Keratinocyte (primary cell): ENCODE measurements around the gene NLRP9. TPM values are rescaled to one million over a fixed set of nuclear protein-coding genes. Genes with fewer than 3 reads are reported as not detected.

Source experiments
- DNase-seq: peaks from one replicate; pipeline ENCODE4 v3.0.0-alpha.2; 2011; ENCODE audit warnings: low read depth, missing footprints, low spot score
- FAIRE-seq: peaks from 2 replicates; lab custom pipeline; 2011; peaks lifted over from hg19 to GRCh38; lab: Jason Lieb, UNC
- H2AFZ ChIP-seq: 2 replicates; pipeline ENCODE4 v1.6.0; 2012; ENCODE audit warnings: low read length, control low read depth, inconsistent platforms; ENCODE audit not compliant: control insufficient read depth
- H3K27ac ChIP-seq: 2 replicates; pipeline ENCODE4 v1.5.1; 2011; ENCODE audit warnings: low read length; ENCODE audit not compliant: control insufficient read depth, insufficient read depth
- H3K27me3 ChIP-seq: 3 replicates; pipeline ENCODE4 v1.6.0; 2011; ENCODE audit warnings: low read length; ENCODE audit not compliant: control insufficient read depth, insufficient read depth; ENCODE audit errors: extremely low read depth
- H3K36me3 ChIP-seq, 2 experiments: 2 replicates in 1 of 2; 3 replicates in 1 of 2; pipeline ENCODE4 v1.5.1; 2011; ENCODE audit warnings: low read length in 2 of 2, mild to moderate bottlenecking in 1 of 2; ENCODE audit not compliant: control insufficient read depth in 2 of 2, insufficient read depth in 2 of 2; ENCODE audit errors: extremely low read depth in 1 of 2
- H3K4me1 ChIP-seq: 3 replicates; pipeline ENCODE4 v1.5.1; 2011; ENCODE audit warnings: low read length; ENCODE audit not compliant: control insufficient read depth, insufficient read depth; ENCODE audit errors: extremely low read depth
- H3K4me2 ChIP-seq: 3 replicates; pipeline ENCODE4 v1.6.0; 2011; ENCODE audit warnings: low read depth, low read length; ENCODE audit not compliant: control insufficient read depth, insufficient read depth; ENCODE audit errors: extremely low read depth
- H3K4me3 ChIP-seq, 3 experiments: fragments of 200-600 bp in 1 of 3; sonication (generic) in 1 of 3; 2 replicates in 2 of 3; 3 replicates in 1 of 3; pipeline ENCODE4 v1.5.1; 2011 to 2016; ENCODE audit warnings: low read length in 3 of 3, mild to moderate bottlenecking in 3 of 3, control low read depth in 2 of 3, inconsistent platforms in 1 of 3, low read depth in 1 of 3, mixed read lengths in 1 of 3, mixed run types in 1 of 3, moderate library complexity in 1 of 3; ENCODE audit not compliant: control insufficient read depth in 2 of 3, insufficient read depth in 2 of 3; ENCODE audit errors: extremely low read depth in 1 of 3
- H3K79me2 ChIP-seq: 2 replicates; pipeline ENCODE4 v1.6.0; 2012; ENCODE audit warnings: low read length; ENCODE audit not compliant: control insufficient read depth, insufficient read depth
- H3K9ac ChIP-seq: 3 replicates; pipeline ENCODE4 v1.6.0; 2011; ENCODE audit warnings: low read length; ENCODE audit not compliant: control insufficient read depth, insufficient read depth; ENCODE audit errors: extremely low read depth
- H3K9me1 ChIP-seq: 3 replicates; pipeline ENCODE4 v1.6.0; 2011; ENCODE audit warnings: low read length; ENCODE audit not compliant: control insufficient read depth, insufficient read depth; ENCODE audit errors: extremely low read depth
- H3K9me3 ChIP-seq: 2 replicates; pipeline ENCODE4 v1.5.1; 2012; ENCODE audit warnings: low read depth, low read length; ENCODE audit not compliant: control insufficient read depth
- H4K20me1 ChIP-seq: 3 replicates; pipeline ENCODE4 v1.6.0; 2011; ENCODE audit warnings: low read length; ENCODE audit not compliant: control insufficient read depth, insufficient read depth; ENCODE audit errors: extremely low read depth
- EZH2 ChIP-seq: IDR thresholded peaks from one replicate; pipeline ENCODE4 v1.6.1; 2012; ENCODE audit warnings: inconsistent platforms, mild to moderate bottlenecking, low read length, moderate library complexity
- dilution Hi-C: fragments of 300-500 bp; cut with MboI; formaldehyde crosslinking; loops from one replicate; pipeline ENCODE4 v1.7.0; 2020; ENCODE audit warnings: low sequenced_read_pairs; ENCODE audit not compliant: extremely low pct_ligation_motif_present
- polyA plus RNA-seq, 5 experiments: library from polyadenylated mRNA; depleted of rRNA in 3 of 5; stranded (reverse) in 3 of 5; stranded (forward) in 1 of 5; unstranded in 1 of 5; fragments of >200 nt; gene quantifications; 1 replicate in 1 of 5; 2 replicates in 3 of 5; 3 replicates in 1 of 5; pipeline versions ENCODE4 v1.2.1 to v1.2.3, GENCODE V29; 2011 to 2012; ENCODE audit warnings: missing spikeins in 2 of 5, low read depth in 1 of 5, low replicate concordance in 1 of 5
- TF ChIP-seq, protein P1 (sequence below), 3 experiments: IDR thresholded peaks in 1 of 3; conservative IDR thresholded peaks in 1 of 3; optimal IDR thresholded peaks in 1 of 3; 2 replicates in 2 of 3; 3 replicates in 1 of 3; pipeline versions ENCODE3 to v1.5.1; 2011; ENCODE audit warnings: low read length in 3 of 3, mild to moderate bottlenecking in 3 of 3, moderate library complexity in 2 of 3, control low read depth in 1 of 3, inconsistent platforms in 1 of 3; ENCODE audit not compliant: insufficient read depth in 2 of 3; ENCODE audit errors: extremely low read depth in 1 of 3

Gene NLRP9
- polyA plus RNA-seq, 1 donor (not counting 4 experiments of a cell fraction or from before 2014, with no cell fraction given): not detected

DNA sequence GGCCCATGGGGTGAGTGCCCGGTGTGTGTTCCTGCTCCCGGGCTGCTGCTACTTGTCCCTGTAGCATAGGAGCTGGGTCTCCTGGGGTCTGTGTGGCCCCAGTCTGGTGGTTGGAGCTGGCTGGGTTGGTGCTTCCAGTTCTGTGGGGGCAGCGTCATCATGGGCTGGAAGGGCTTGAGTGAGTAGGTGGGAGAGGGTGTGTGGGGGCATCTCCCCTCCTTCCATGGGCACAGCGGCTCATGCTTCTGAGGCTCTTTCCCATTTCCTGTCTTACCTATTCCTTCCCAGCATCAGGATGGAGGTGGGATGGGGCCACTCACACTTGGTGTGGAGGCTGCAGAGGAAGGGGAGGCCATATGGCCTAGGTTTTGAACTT is 71.2 kb downstream of the NLRP9 start:
- Histone ChIP-seq H3K79me2 (peaks cover 90% of the 10 kb centered on the region), H4K20me1 (peaks cover 48% of the 10 kb centered on the region), H2AFZ (no peak overlapping the region), H3K27me3 (no peaks in the 10 kb centered on the region), H3K36me3 (peaks cover 54 to 55% of the 10 kb centered on the region in 2 experiments), H3K4me1 (peaks cover 9% of the 10 kb centered on the region), H3K9me3 (no peaks in the 10 kb centered on the region), H3K27ac (no peak overlapping the region), H3K4me2 (no peak overlapping the region), H3K9ac (no peak overlapping the region), H3K9me1 (peaks cover 2% of the 10 kb centered on the region), H3K4me3 (no peak overlapping the region)
- TF ChIP-seq EZH2: no peak
- TF ChIP-seq, protein P1, sequence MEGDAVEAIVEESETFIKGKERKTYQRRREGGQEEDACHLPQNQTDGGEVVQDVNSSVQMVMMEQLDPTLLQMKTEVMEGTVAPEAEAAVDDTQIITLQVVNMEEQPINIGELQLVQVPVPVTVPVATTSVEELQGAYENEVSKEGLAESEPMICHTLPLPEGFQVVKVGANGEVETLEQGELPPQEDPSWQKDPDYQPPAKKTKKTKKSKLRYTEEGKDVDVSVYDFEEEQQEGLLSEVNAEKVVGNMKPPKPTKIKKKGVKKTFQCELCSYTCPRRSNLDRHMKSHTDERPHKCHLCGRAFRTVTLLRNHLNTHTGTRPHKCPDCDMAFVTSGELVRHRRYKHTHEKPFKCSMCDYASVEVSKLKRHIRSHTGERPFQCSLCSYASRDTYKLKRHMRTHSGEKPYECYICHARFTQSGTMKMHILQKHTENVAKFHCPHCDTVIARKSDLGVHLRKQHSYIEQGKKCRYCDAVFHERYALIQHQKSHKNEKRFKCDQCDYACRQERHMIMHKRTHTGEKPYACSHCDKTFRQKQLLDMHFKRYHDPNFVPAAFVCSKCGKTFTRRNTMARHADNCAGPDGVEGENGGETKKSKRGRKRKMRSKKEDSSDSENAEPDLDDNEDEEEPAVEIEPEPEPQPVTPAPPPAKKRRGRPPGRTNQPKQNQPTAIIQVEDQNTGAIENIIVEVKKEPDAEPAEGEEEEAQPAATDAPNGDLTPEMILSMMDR (optimal IDR thresholded peaks at IDR 0.05 in 1 of 3, IDR thresholded peaks at IDR 0.05 in 1 of 3, conservative IDR thresholded peaks at IDR 0.05 in 1 of 3; ENCODE audit: extremely low read depth in 1 of 3, insufficient read depth in 2 of 3, low read length in 3 of 3): no peak
- DNase-seq (no peak), FAIRE-seq (no peak)
- dilution Hi-C loops: no loop called here

DNA sequence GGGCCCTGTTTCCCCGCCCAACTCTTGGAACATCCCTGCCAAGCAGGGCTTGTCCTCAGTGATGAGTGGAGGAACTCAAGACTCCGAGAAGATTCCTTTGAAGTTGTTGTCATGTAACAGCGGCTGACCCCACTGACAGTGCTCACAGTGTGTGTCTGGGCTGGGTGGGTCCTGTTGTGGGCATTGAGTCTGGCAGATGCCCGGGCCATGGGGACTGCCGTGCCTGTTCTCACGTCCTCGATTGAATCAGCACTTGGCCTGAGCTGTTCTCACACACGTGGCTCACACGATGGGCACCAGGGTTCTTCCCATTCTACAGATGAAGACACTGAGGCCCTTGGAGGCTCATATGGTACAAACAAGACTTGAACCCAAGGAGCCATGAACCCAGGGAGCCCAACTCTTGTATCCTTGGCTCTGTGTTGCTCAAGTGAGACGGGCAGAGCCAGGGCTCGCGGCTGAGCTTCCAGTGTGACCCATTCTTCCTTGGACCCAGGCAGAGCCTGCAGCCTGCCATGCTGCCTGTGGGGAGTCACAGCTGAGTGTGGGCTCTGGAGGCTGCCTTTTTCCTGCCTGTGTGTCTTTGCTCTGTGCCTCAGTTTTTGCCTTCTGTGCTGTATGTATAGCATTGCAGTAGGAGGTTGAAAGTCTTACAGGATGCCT is 71.7 kb downstream of the NLRP9 start:
- H3K79me2 ChIP-seq: peaks cover 93% of the 10 kb centered on the region
- dilution Hi-C loops: no loop called here
- peaks cover 48% of the 10 kb centered on the region for H4K20me1 ChIP-seq
- H3K4me1 ChIP-seq: peaks cover 9% of the 10 kb centered on the region
- H3K9me1 ChIP-seq: peaks cover 2% of the 10 kb centered on the region
- H3K27me3 ChIP-seq: no peaks in the 10 kb centered on the region
- no peak overlapping the region for H3K4me3 ChIP-seq
- TF ChIP-seq, protein P1 (optimal IDR thresholded peaks at IDR 0.05 in 1 of 3, IDR thresholded peaks at IDR 0.05 in 1 of 3, conservative IDR thresholded peaks at IDR 0.05 in 1 of 3; ENCODE audit: extremely low read depth in 1 of 3, insufficient read depth in 2 of 3, low read length in 3 of 3): no peak
- TF ChIP-seq EZH2: no peak
- no peaks in the 10 kb centered on the region for H3K9me3 ChIP-seq
- H2AFZ ChIP-seq: no peak overlapping the region
- no peak overlapping the region for H3K27ac ChIP-seq
- H3K4me2 ChIP-seq: no peak overlapping the region
- DNase-seq (no peak), FAIRE-seq (no peak)
- no peak overlapping the region for H3K9ac ChIP-seq
- peaks cover 60% of the 10 kb centered on the region in 2 experiments for H3K36me3 ChIP-seq
